Measurements from ENCODE around the gene SKAP1.
"Not testable (repeated sequence)": the region's sequence is repeated elsewhere in the genome, so short reads cannot be mapped to it uniquely, and the experiment has no call there.

Gene SKAP1

DNA sequence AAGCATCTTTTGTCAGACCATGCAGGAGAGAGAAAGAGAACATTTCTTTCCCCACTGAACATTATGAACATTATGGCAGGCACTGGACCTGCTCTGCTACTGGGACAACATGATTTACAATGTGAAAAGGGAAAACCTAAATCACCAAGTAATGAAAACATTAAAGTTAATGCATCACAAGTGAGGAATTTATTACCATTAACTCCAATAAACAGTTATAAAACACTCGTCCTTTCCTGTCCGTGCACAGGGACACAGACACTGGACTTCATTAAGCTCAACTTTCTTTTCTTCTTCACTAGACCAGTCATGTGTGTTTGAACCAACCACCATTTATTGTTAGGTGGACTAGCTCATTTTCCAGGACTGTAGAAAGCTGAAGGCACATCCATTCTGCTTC is 227.1 kb downstream of the SKAP1 start:
- Mint-ChIP-seq H3K27me3 (peaks cover 26% of the 10 kb centered on the region), H3K9me3 (no peaks in the 10 kb centered on the region), H3K4me1 (peaks cover 12% of the 10 kb centered on the region), H3K27ac (no peak overlapping the region), H3K36me3 (no peaks in the 10 kb centered on the region), H3K4me3 (no peak overlapping the region)
- no peak for ATAC-seq

DNA sequence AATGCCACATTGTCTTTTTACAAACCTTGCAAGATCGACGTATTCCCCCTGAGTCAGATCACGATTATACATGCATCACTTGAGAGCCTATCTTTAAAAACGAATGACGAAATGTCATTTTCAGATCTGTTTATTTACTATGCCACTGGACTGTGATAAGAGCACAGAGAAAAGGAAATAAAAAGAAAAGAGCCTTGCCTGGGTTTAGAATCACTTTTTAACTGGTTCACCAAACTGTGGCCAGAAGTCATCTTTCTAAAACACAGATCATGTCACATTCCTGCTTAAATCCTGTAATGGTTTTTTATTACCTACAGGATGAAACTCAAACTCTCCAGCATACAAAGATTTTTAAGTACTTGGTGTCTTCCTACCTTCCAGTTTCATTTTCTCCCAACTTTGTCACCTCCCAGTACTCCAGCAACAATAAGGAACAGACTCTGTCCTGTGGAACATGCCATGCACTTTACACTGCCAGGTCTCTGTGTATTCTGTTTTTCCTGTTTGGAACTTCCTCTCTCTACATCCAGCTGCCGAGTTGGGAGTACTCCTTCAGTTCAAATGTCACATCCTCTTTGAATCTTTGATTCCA is 231.0 kb downstream of the SKAP1 start:
- Mint-ChIP-seq H3K27me3 (peaks cover 27% of the 10 kb centered on the region), H3K4me1 (peaks cover 18% of the 10 kb centered on the region), H3K4me3 (no peak overlapping the region), H3K9me3 (no peaks in the 10 kb centered on the region), H3K36me3 (no peaks in the 10 kb centered on the region), H3K27ac (no peak overlapping the region)
- peak; percentile 64 for ATAC-seq

GRCh38 chr17:48195910-48196309 is 234.1 kb downstream of the SKAP1 start:
- H3K27me3 Mint-ChIP-seq = peaks cover 33% of the 10 kb centered on the region
- H3K27ac Mint-ChIP-seq = no peak overlapping the region
- no peak overlapping the region for H3K4me3 Mint-ChIP-seq
- peaks cover 18% of the 10 kb centered on the region for H3K4me1 Mint-ChIP-seq
- H3K36me3 Mint-ChIP-seq = no peaks in the 10 kb centered on the region
- H3K9me3 Mint-ChIP-seq = no peaks in the 10 kb centered on the region
- ATAC-seq = no peak

DNA sequence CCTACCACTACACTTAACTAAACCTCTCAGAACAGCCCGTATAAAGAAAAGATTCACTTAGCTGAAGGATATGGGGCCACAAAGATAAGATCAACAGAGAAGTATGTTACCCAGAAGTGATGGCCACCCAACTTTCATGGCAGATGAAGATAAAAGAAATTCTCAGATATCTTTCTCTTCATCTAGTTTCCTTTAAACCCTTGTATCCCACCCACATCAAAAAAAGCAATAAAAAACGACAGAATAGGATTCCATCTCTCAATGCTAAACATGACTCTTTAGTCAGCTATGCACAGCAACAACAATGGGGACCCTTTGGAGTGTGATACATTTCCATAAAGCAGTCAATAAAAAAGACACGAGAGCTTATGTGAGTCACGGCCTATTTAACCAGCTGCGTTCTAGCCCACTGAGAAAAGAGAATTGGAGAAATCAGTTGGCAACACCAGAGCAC is 235.9 kb downstream of the SKAP1 start:
- peaks cover 12% of the 10 kb centered on the region for H3K4me1 Mint-ChIP-seq
- no peak overlapping the region for H3K4me3 Mint-ChIP-seq
- H3K27ac Mint-ChIP-seq = no peak overlapping the region

GRCh38 chr17:48192321-48192731 is 237.7 kb downstream of the SKAP1 start:
- no peak overlapping the region for H3K27ac Mint-ChIP-seq
- H3K36me3 Mint-ChIP-seq = no peaks in the 10 kb centered on the region

More for the DNA sequence above, 235.9 kb downstream of the SKAP1 start:
- Mint-ChIP-seq H3K27me3 (peaks cover 31% of the 10 kb centered on the region), H3K36me3 (no peaks in the 10 kb centered on the region), H3K9me3 (no peaks in the 10 kb centered on the region)
- ATAC-seq = no peak

GRCh38 chr17:48191362-48191761 is 238.7 kb downstream of the SKAP1 start:
- Mint-ChIP-seq H3K27me3 (peaks cover 25% of the 10 kb centered on the region), H3K4me1 (peaks cover 7% of the 10 kb centered on the region), H3K36me3 (no peaks in the 10 kb centered on the region), H3K9me3 (no peaks in the 10 kb centered on the region), H3K4me3 (no peak overlapping the region), H3K27ac (no peak overlapping the region)
- ATAC-seq = no peak

More at GRCh38 chr17:48192321-48192731, 237.7 kb downstream of the SKAP1 start:
- peaks cover 7% of the 10 kb centered on the region for H3K4me1 Mint-ChIP-seq
- peaks cover 25% of the 10 kb centered on the region for H3K27me3 Mint-ChIP-seq
- ATAC-seq = no peak
- H3K4me3 Mint-ChIP-seq = no peak overlapping the region
- no peaks in the 10 kb centered on the region for H3K9me3 Mint-ChIP-seq

DNA sequence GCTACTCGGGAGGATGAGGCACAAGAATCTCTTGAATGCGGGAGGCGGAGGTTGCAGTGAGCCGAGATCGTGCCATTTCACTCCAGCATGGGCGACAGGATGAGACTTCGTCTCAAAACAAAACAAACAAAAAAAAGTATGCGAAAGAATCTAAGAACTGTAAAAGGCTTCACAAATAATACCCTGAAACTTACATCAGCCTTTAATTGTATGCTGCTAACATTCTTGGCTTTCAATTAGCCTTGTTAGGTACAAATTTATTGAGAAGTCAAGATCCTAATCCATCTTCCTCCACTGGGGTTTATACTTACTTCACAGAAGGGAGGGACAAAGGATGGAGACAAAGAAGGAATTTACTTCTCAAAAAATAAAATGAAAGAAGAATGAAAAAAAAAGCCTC is 239.1 kb downstream of the SKAP1 start:
- Mint-ChIP-seq H3K36me3 (no peaks in the 10 kb centered on the region), H3K9me3 (no peaks in the 10 kb centered on the region), H3K27me3 (peaks cover 28% of the 10 kb centered on the region), H3K4me1 (peaks cover 7% of the 10 kb centered on the region), H3K27ac (no peak overlapping the region), H3K4me3 (no peak overlapping the region)
- ATAC-seq = no peak

DNA sequence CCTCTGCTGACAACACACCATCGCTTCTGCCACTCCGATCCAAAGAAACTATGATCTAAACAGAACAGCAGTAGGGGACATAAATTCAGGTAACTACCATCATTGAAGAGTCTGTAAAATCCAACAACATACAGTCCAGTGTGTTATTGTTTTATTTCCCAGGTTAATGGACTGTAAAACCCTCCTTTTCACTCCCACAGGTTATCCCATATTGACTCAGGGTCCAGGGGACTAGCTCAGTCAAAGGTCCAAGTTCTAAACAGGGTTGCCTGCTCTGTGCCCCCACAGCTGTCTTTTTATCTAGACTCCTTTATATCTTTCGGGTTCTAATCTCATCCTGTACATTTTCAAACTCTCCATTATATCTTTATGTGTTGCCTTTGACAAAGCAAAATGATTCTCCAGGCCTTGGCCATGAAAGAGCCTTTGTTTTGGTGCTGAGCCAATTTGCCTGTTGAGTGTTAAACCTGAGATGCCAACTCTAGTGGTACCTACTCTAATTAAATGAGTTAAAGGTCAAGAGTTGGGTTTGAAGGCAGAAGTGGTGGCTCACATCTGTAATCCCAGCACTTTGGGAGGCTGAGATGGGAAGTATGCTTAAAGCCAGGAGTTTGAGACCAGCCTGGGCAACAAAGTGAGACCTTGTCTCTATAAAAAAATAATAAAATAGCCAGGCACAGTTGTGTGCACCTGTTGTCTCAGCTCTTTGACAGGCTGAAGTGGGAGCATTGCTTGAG is 242.0 kb downstream of the SKAP1 start:
- no peak overlapping the region for H3K4me3 Mint-ChIP-seq
- H3K4me1 Mint-ChIP-seq = no peaks in the 10 kb centered on the region
- H3K36me3 Mint-ChIP-seq = no peaks in the 10 kb centered on the region
- no peaks in the 10 kb centered on the region for H3K9me3 Mint-ChIP-seq
- no peak for ATAC-seq
- H3K27me3 Mint-ChIP-seq = peaks cover 27% of the 10 kb centered on the region
- no peak overlapping the region for H3K27ac Mint-ChIP-seq

- not testable (repeated sequence) for H3K9me3 Mint-ChIP-seq, H3K27ac Mint-ChIP-seq, H3K4me1 Mint-ChIP-seq, ATAC-seq, H3K4me3 Mint-ChIP-seq, H3K36me3 Mint-ChIP-seq
- H3K27me3 Mint-ChIP-seq = peaks cover 20% of the 10 kb centered on the region
These were observed 243.7 kb downstream of the SKAP1 start for GRCh38 chr17:48186317-48186716.

- no peak overlapping the region for H3K27ac Mint-ChIP-seq
- ATAC-seq = no peak
- H3K4me1 Mint-ChIP-seq = no peaks in the 10 kb centered on the region
- no peaks in the 10 kb centered on the region for H3K9me3 Mint-ChIP-seq
- no peaks in the 10 kb centered on the region for H3K36me3 Mint-ChIP-seq
- H3K4me3 Mint-ChIP-seq = no peak overlapping the region
- H3K27me3 Mint-ChIP-seq = peaks cover 27% of the 10 kb centered on the region
These were observed 245.3 kb downstream of the SKAP1 start for GRCh38 chr17:48184721-48185120.

DNA sequence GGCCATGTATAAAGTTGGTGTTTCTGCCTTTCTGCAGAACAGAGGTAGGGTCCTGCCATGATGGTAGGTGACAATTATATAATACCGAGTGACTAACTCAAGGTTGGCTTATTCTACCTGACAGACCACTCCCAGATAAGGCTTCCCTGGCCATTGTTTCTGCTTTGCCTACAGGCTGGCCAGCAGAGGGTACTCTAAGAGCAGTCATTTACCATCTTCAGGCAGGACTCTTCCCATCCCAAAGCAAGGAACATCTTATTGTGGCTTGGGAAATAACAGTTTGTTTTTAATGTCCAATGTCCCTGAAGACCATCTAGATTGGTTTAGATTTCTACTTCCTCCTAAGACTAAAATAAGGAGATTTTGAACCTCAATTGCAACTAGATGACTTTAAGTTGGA is 248.4 kb downstream of the SKAP1 start:
- no peaks in the 10 kb centered on the region for H3K36me3 Mint-ChIP-seq
- peaks cover 27% of the 10 kb centered on the region for H3K27me3 Mint-ChIP-seq
- H3K4me3 Mint-ChIP-seq = no peak overlapping the region
- H3K9me3 Mint-ChIP-seq = no peaks in the 10 kb centered on the region
- no peaks in the 10 kb centered on the region for H3K4me1 Mint-ChIP-seq
- no peak for ATAC-seq
- H3K27ac Mint-ChIP-seq = no peak overlapping the region

DNA sequence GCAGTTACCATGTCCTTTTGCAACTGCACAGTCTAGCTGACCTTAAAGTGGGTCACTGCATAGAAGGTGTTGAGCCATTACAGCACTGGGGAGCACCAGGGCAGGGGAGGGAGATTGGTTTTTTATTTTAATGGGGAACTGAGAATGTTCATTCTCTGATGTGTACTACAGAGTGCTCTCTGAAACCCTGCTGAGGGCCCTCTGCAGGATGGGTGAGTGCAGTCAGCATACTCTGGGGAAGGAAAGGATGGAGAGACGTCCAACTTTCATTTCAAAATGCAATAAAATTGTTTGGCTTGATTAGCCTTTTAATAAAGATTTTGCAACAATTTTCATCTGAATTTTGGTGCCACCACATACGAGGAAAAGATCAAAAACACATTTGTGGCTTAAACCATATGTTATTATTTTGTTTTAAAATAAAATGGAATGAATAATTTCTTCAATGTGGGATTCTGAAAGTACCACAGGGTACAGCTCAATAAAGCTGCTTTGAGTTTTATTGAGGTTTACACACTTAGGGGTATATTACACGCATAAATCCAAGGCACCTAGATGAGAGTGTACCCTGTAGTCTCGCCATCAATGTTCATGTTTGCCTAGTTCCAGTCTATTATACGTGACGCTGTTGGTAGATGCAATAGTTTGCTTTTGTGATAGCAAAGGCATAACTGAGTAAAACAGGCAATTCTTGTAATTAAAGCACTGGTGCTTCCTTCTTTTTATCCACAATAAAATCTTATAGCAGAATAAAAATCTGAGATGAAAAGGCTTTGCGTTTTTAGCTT is 249.0 kb downstream of the SKAP1 start:
- H3K27ac Mint-ChIP-seq = no peak overlapping the region
- H3K36me3 Mint-ChIP-seq = no peaks in the 10 kb centered on the region

DNA sequence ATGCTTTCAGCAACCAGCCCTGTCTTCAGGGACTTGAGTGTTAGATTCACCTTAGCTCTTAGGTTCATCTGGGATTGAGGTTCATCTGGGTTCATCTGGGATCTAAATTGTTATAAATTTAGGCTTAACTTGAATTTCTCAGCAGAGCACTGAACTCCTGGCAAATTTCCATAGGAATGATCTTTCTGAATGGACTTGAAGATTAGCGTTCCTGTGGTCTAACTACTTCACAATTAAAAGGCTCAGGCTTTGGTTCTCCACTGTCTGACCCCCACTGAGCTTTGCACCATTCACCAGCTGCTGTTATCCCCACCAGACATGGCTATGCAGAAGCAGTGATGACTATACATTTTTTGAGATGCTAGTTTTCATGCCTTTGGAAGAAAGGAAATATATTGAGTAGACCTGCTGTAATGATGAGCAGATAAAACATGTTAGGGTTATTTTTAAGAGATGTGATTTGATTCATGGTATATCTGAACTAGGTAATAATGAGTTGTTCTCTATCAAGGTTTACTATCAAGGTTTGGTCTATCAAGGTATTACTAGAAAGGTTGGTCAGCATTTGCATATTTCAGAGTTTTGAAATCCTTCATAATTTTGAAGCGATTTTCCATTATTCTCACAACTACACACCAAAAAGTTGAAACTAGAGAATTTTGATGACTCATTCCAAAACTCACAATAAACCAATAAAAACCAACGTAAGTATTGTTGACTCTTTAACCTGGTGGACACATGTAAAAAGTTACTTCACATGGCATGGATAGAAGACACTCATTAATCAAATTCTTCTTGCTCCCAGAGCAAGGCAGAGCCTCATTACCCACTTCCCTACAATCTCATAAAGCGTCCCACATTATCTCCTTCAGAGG is 250.7 kb downstream of the SKAP1 start:
- no peak for ATAC-seq
- Mint-ChIP-seq H3K9me3 (no peaks in the 10 kb centered on the region), H3K4me1 (peaks cover 9% of the 10 kb centered on the region), H3K4me3 (no peak overlapping the region), H3K27me3 (peaks cover 7% of the 10 kb centered on the region), H3K36me3 (no peaks in the 10 kb centered on the region), H3K27ac (no peak overlapping the region)

More for the DNA sequence above, 249.0 kb downstream of the SKAP1 start:
- Mint-ChIP-seq H3K27me3 (peaks cover 24% of the 10 kb centered on the region), H3K4me3 (no peak overlapping the region), H3K9me3 (no peaks in the 10 kb centered on the region), H3K4me1 (no peaks in the 10 kb centered on the region)
- ATAC-seq = no peak

GRCh38 chr17:48178317-48178716 is 251.7 kb downstream of the SKAP1 start:
- H3K36me3 Mint-ChIP-seq = no peaks in the 10 kb centered on the region

GRCh38 chr17:48177816-48178215 is 252.2 kb downstream of the SKAP1 start:
- Mint-ChIP-seq H3K4me3 (no peak overlapping the region), H3K4me1 (peaks cover 9% of the 10 kb centered on the region), H3K9me3 (no peaks in the 10 kb centered on the region), H3K27me3 (peaks cover 7% of the 10 kb centered on the region), H3K36me3 (no peaks in the 10 kb centered on the region), H3K27ac (no peak overlapping the region)
- no peak for ATAC-seq

More at GRCh38 chr17:48178317-48178716, 251.7 kb downstream of the SKAP1 start:
- Mint-ChIP-seq H3K4me1 (peaks cover 9% of the 10 kb centered on the region), H3K27me3 (peaks cover 7% of the 10 kb centered on the region), H3K9me3 (no peaks in the 10 kb centered on the region), H3K4me3 (no peak overlapping the region), H3K27ac (no peak overlapping the region)
- no peak for ATAC-seq

All from stimulated activated memory B cell treated with anti-CD40 and anti-IgM and Interleukin-4, amounts not matched to agents 10 μg/mL and 1 μg/mL and 100 μg/mL, for 72 hours (primary cell).